ENCODE measurements around the gene POTEE. TPM values are rescaled to one million over a fixed set of nuclear protein-coding genes. Genes with fewer than 3 reads are reported as not detected.

Gene POTEE
- 0.02 to 0.08 TPM (median 0.03 TPM) in 4 of 5 replicates, not detected in the other for total RNA-seq (2022; extraction: Qiagen RNA extraction)

DNA sequence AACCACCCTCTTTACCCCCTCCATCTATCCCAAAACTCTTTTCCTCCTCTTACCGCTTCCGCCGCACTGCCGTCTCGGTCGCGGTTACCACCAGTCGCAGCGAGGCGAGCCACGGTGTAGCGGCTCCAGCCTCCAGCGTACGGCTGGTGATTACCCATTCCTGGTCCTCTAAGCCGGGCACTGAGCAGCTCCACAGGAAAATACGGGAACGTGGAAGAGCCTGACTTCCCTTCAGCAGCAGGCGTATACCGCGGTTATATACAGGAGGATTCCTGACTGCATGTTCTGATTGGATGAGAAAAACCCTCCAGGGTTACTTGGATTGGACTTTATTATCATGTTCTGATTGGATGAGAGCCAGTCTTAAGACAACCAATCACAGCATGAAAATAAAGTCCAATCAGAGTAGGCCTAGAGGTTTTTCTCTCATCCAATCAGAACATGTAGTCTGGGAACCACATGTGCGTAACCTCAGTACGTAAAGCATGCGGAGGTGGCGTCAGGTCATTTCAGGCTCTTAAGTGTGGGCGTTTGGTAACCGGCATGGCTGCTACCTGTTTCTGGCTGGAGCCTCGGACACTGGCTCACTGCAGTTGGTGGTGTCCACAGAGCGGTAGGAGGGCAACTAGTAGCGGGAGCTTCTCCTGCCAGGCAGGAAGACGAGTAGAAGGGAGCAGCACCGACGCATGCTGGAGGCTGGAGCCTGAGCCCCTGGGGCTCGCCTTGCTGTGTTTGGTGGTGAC lies at the start of gene POTEE:
POTEE (plus strand) TSS at position 507 of the 743 bp plus-strand sequence. CDS start 8,867 bp downstream, outside the sequence.

Other genes starting within 250 kb of the POTEE start
- 73.2 to 96.4 TPM (median 86.4 TPM) in 5 replicates for gene FAM168B, start 116.1 kb upstream of the POTEE start, total RNA-seq (2022; extraction: Qiagen RNA extraction)
- 76.0 to 98.3 TPM (median 78.5 TPM) in 5 replicates for gene PLEKHB2, start 104.2 kb upstream of the POTEE start, total RNA-seq (2022; extraction: Qiagen RNA extraction)
- 0.03 TPM in 2 of 5 replicates, not detected in the others for gene RAB6D, start 154.6 kb downstream of the POTEE start, total RNA-seq (2022; extraction: Qiagen RNA extraction)